Stimulated activated CD8-positive, alpha-beta memory T cell treated with anti-CD3 and anti-CD28 coated beads, Interleukin-15, amount 100 ng/mL, for 1 hour (primary cell): ENCODE data around the gene ADAM12.
"Not testable (repeated sequence)": the region's sequence is repeated elsewhere in the genome, so short reads cannot be mapped to it uniquely, and the experiment has no call there.

Experiments
- DNase-seq: peaks from one replicate; pipeline ENCODE4 v3.0.0-alpha.2; 2020; ENCODE audit warnings: low read depth

ADAM12 gene

DNA sequence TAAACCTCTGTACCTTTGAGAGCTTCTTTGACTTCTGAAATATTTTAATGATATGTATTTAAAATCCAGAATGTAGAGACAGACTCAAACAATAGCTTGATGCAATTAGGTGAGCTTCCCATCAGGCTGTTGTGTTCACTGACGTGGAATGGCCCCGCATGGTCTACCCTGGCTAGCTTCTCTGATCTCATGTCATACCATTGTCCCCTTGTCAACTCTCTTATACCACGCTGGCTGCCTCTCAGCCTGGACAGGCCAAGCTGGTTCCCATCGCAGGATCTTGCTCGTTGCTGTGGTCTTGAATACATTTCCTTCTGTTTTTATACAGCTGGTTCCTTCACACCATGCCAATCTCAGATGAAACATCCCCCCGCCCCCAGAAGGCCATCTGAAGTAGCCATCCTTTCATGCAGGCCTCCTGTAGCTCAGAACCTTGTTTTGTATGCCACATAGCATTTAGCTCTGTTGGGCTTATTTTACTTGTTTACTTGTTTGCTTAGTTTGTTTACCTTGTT, 407.7 kb downstream of the ADAM12 start:
- DNase-seq, result no peak

DNA sequence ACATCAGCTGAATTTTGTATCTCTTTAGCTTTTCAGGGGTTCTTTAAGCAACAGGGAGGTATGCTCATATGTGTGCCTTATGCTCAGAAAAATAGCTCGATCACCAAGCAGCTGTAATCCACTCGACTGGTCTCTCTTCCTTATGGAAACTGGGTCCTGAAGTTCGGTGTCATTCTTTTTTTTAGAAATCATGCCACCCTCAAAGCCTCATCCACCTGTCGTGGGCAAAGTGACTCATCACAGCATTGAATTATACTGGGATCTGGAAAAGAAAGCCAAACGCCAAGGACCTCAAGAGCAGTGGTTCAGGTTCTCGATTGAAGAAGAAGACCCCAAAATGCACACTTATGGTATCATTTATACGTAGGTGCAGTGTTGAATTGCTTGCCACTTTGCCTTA, 408.3 kb downstream of the ADAM12 start:
- DNase-seq, result no peak

DNA sequence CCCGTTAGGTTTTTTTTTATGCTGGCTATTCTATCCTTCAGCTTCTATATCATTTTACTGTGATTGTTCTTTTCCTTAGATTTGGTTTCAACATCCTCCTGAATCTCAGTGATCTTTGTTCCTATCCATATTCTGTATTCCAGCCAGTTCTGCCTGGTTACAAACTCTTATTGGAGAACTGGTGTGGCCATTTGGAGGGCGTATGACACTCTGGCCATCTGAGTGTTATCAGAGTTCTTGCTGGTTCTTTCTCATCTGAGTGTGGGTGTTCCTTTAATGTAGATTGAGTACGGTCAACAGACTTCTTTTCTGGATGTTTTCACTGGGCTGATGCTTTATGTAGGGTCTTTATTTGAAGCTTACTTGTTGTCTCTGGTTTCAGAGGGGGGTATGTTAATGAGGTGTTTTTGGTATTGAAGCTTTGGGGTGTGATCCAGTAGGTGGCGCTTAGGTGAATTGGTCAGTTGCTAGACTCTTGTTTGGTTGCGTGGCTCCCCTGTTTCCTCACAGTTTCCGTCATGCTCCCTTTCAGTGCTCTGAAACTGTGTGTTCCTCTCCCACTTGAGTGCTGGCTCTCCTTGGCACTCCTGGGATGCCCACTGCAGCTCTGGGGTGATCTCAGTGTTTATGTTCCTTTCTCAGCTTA, 411.2 kb downstream of the ADAM12 start:
- no peak for DNase-seq

- DNase-seq, result not testable (repeated sequence)
These were observed 418.1 kb downstream of the ADAM12 start for GRCh38 chr10:125970077-125970630.

DNA sequence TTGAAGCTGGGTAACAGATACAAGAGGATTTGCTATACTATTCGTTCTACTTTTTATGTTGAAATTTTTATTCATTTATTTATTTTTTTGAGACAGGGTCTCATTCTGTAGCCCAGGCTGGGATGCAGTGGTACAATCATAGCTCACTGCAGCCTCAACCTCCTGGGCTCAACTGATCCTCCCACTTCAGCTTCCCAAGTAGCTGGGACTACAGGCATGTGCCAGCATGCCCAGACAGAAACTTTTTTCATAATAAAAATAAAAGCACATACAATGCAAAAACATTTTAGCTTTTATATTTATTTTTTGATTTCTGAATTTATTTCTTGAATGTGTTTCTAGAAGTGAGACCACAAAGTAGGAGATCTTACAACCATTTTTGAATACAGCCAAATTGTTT, 420.7 kb downstream of the ADAM12 start:
- no peak for DNase-seq

DNA sequence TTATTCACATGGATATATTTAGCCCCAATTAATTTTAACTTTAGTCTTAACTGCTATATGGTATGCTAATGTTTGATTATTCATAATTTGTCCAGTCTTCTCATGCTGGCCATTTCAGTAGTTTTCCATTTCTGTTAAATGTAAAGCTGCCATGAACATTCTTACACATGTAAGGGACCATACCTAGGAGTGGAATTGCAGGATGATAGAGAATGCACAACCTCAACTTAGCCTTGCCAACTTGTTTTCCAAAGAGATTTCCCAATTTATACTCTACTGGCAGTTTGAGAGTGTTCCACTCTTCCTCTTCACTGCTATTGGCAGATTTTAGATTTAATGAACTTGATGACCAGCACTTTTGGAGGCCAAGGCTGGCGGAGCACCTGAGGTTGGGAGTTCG, 423.7 kb downstream of the ADAM12 start:
- no peak for DNase-seq
